ENCODE results near the gene JAZF1.
A peak's percentile ranks its signal among the peaks of the same experiment; 100 is the strongest.

Gene JAZF1

GRCh38 chr7:28069388-28069787, 111.2 kb downstream of the JAZF1 start:
- no peak for TF ChIP-seq CTCF (IDR thresholded peaks at IDR 0.05; ENCODE audit: insufficient read depth, missing control alignments)
- FAIRE-seq (no peak), DNase-seq (ENCODE audit: insufficient read length, low spot score) (no peak)

GRCh38 chr7:28068811-28069216, 111.8 kb downstream of the JAZF1 start:
- TF ChIP-seq CTCF (IDR thresholded peaks at IDR 0.05; ENCODE audit: insufficient read depth, missing control alignments) = no peak
- no peak for DNase-seq (ENCODE audit: insufficient read length, low spot score)
- FAIRE-seq = no peak

GRCh38 chr7:28067171-28067570, 113.4 kb downstream of the JAZF1 start:
- no peak for TF ChIP-seq CTCF (IDR thresholded peaks at IDR 0.05; ENCODE audit: insufficient read depth, missing control alignments)
- FAIRE-seq (no peak), DNase-seq (ENCODE audit: insufficient read length, low spot score) (no peak)

- FAIRE-seq (no peak), DNase-seq (ENCODE audit: insufficient read length, low spot score) (no peak)
- no peak for TF ChIP-seq CTCF (IDR thresholded peaks at IDR 0.05; ENCODE audit: insufficient read depth, missing control alignments)
These were observed 114.8 kb downstream of the JAZF1 start for GRCh38 chr7:28065721-28066285.

GRCh38 chr7:28065308-28065707, 115.3 kb downstream of the JAZF1 start:
- TF ChIP-seq CTCF (IDR thresholded peaks at IDR 0.05; ENCODE audit: insufficient read depth, missing control alignments) = no peak
- no peak for FAIRE-seq

GRCh38 chr7:28064437-28064836, 116.2 kb downstream of the JAZF1 start:
- FAIRE-seq = no peak
- no peak for DNase-seq (ENCODE audit: insufficient read length, low spot score)
- TF ChIP-seq CTCF (IDR thresholded peaks at IDR 0.05; ENCODE audit: insufficient read depth, missing control alignments) = no peak

More at GRCh38 chr7:28065308-28065707, 115.3 kb downstream of the JAZF1 start:
- no peak for DNase-seq (ENCODE audit: insufficient read length, low spot score)

GRCh38 chr7:28062197-28062991, 118.2 kb downstream of the JAZF1 start:
- FAIRE-seq = peak; percentile 90
- TF ChIP-seq CTCF (IDR thresholded peaks at IDR 0.05; ENCODE audit: insufficient read depth, missing control alignments) = peak; percentile 88
- peak; percentile 19 for DNase-seq (ENCODE audit: insufficient read length, low spot score)
